Measurements from ENCODE around the gene AHCYL2. TPM values are rescaled to one million over a fixed set of nuclear protein-coding genes. Genes with fewer than 3 reads are reported as not detected.

The AHCYL2 gene
- total RNA-seq, 1 experiment from 2014 or later = 23.2 TPM

GRCh38 chr7:129394101-129394500 lies 169.3 kb downstream of the AHCYL2 start:
- Histone ChIP-seq H2AK5ac (ENCODE audit: insufficient read length, low read length) (no peak overlapping the region), H4K8ac (replicated peaks; ENCODE audit: insufficient read length, low read depth, low read length) (no peak overlapping the region), H2AFZ (ENCODE audit: low read length) (no peak overlapping the region), H3K79me2 (ENCODE audit: insufficient read depth, low read length) (no peaks in the 10 kb centered on the region), H2BK20ac (ENCODE audit: low read depth, low read length, poor library complexity, severe bottlenecking) (no peak overlapping the region), H2BK5ac (ENCODE audit: insufficient read length, low read length) (no peak overlapping the region), H3K56ac (ENCODE audit: insufficient read length, low read depth, low read length) (no peak overlapping the region), H3K9me3 (ENCODE audit: control insufficient read depth, low read depth, low read length) (no peaks in the 10 kb centered on the region), H3K27ac (ENCODE audit: insufficient read length, low read depth, low read length) (no peak overlapping the region), H3K14ac (ENCODE audit: insufficient read depth, low read length) (no peak overlapping the region), H3K4me1 (ENCODE audit: insufficient read depth, low read length) (no peaks in the 10 kb centered on the region; the same call in 1 of the 2 replicates), H2BK12ac (ENCODE audit: insufficient read length, low read depth, low read length) (no peak overlapping the region), H2BK120ac (ENCODE audit: low read depth, low read length, poor library complexity, severe bottlenecking) (no peak overlapping the region), H3T11ph (ENCODE audit: low read length) (no peak overlapping the region), H2BK15ac (ENCODE audit: low read depth, low read length) (no peak overlapping the region), H4K5ac (ENCODE audit: insufficient read length, low read depth, low read length) (no peak overlapping the region), H3K9ac (ENCODE audit: extremely low read depth, insufficient read length, low read length) (no peak overlapping the region), H3K18ac (ENCODE audit: insufficient read length, low read depth, low read length) (no peak overlapping the region), H3K79me1 (ENCODE audit: insufficient read depth, low read depth, low read length, poor library complexity, severe bottlenecking) (no peaks in the 10 kb centered on the region), H3K23me2 (ENCODE audit: insufficient read length, low read depth, low read length, poor library complexity, severe bottlenecking) (no peaks in the 10 kb centered on the region), H4K91ac (ENCODE audit: insufficient read length, low read depth, low read length) (no peak overlapping the region), H3K27me3 (ENCODE audit: insufficient read depth, low read length) (no peaks in the 10 kb centered on the region), H3K4me2 (ENCODE audit: insufficient read depth, insufficient read length, low read length) (no peak overlapping the region), H3K4ac (ENCODE audit: low read depth, low read length) (no peak overlapping the region), H3K23ac (ENCODE audit: insufficient read length, low read depth, low read length) (no peak overlapping the region), H4K20me1 (ENCODE audit: control insufficient read depth, insufficient read depth, insufficient read length) (no peaks in the 10 kb centered on the region)
- no peak for TF ChIP-seq CTCF (conservative IDR thresholded peaks at IDR 0.05)
- peaks cover 0 to 5% (median 0%) of the 10 kb centered on the region in 3 experiments; a peak in 2 of 7 replicates for H3K36me3 Mint-ChIP-seq (ENCODE audit: insufficient read depth in 1 of 3, low read depth in 3 of 3)
- WGBS (ENCODE audit: extremely low coverage, insufficient read length, low lambda C conversion rate) = no CpG with 5 or more reads among the region's 4 CpGs
- H3K4me3 Mint-ChIP-seq = no peak overlapping the region
- H3K27me3 Mint-ChIP-seq (ENCODE audit: low read depth) = no peaks in the 10 kb centered on the region
- H3K4me1 Mint-ChIP-seq = peaks cover 8 to 12% of the 10 kb centered on the region in 2 experiments
- DNase-seq = no peak
- peak overlapping the region in 1 of 3 experiments; percentile 56; a peak in 1 of 7 replicates for H3K27ac Mint-ChIP-seq
- no peaks in the 10 kb centered on the region for H3K9me3 Mint-ChIP-seq

All from H9 (cell line).